ENCODE measurements around the gene KIF6.
"Not testable (repeated sequence)": the region's sequence is repeated elsewhere in the genome, so short reads cannot be mapped to it uniquely, and the experiment has no call there.

Gene KIF6

GRCh38 chr6:39479819-39480218, 245.4 kb downstream of the KIF6 start:
- H3K36me3 Mint-ChIP-seq (ENCODE audit: low read depth); H3K27ac Mint-ChIP-seq; H3K4me3 Mint-ChIP-seq; H3K9me3 Mint-ChIP-seq; H3K4me1 Mint-ChIP-seq (ENCODE audit: low read depth): not testable (repeated sequence)
- H3K27me3 Mint-ChIP-seq (ENCODE audit: low read depth): peaks cover 26% of the 10 kb centered on the region

- Mint-ChIP-seq H3K4me3 (no peak overlapping the region), H3K36me3 (ENCODE audit: low read depth) (no peaks in the 10 kb centered on the region), H3K27ac (no peak overlapping the region), H3K27me3 (ENCODE audit: low read depth) (peaks cover 19% of the 10 kb centered on the region), H3K9me3 (peaks cover 4% of the 10 kb centered on the region), H3K4me1 (ENCODE audit: low read depth) (peaks cover 12% of the 10 kb centered on the region)
Observed at GRCh38 chr6:39476670-39477069, 248.5 kb downstream of the KIF6 start.

GRCh38 chr6:39476151-39476550, 249.1 kb downstream of the KIF6 start:
- Mint-ChIP-seq H3K9me3 (peaks cover 4% of the 10 kb centered on the region), H3K4me1 (ENCODE audit: low read depth) (peaks cover 12% of the 10 kb centered on the region), H3K27me3 (ENCODE audit: low read depth) (peaks cover 15% of the 10 kb centered on the region), H3K27ac (no peak overlapping the region), H3K4me3 (no peak overlapping the region), H3K36me3 (ENCODE audit: low read depth) (no peaks in the 10 kb centered on the region)

GRCh38 chr6:39471954-39472659, 253.1 kb downstream of the KIF6 start:
- Mint-ChIP-seq H3K4me1 (ENCODE audit: low read depth) (peaks cover 11% of the 10 kb centered on the region), H3K27me3 (ENCODE audit: low read depth) (peaks cover 8% of the 10 kb centered on the region), H3K36me3 (ENCODE audit: low read depth) (no peaks in the 10 kb centered on the region), H3K27ac (peak overlapping the region; percentile 62), H3K9me3 (peaks cover 4% of the 10 kb centered on the region), H3K4me3 (peak overlapping the region; percentile 49)

GRCh38 chr6:39470506-39470905, 254.7 kb downstream of the KIF6 start:
- H3K36me3 Mint-ChIP-seq (ENCODE audit: low read depth): no peaks in the 10 kb centered on the region
- H3K27me3 Mint-ChIP-seq (ENCODE audit: low read depth): peaks cover 8% of the 10 kb centered on the region
- H3K9me3 Mint-ChIP-seq: no peaks in the 10 kb centered on the region
- no peak overlapping the region for H3K27ac Mint-ChIP-seq
- peaks cover 11% of the 10 kb centered on the region for H3K4me1 Mint-ChIP-seq (ENCODE audit: low read depth)
- no peak overlapping the region for H3K4me3 Mint-ChIP-seq

GRCh38 chr6:39468385-39468784, 256.8 kb downstream of the KIF6 start:
- Mint-ChIP-seq H3K9me3 (no peaks in the 10 kb centered on the region), H3K36me3 (ENCODE audit: low read depth) (no peaks in the 10 kb centered on the region), H3K4me1 (ENCODE audit: low read depth) (peaks cover 8% of the 10 kb centered on the region), H3K4me3 (no peak overlapping the region), H3K27ac (no peak overlapping the region), H3K27me3 (ENCODE audit: low read depth) (peaks cover 11% of the 10 kb centered on the region)

GRCh38 chr6:39466631-39467030, 258.6 kb downstream of the KIF6 start:
- H3K4me1 Mint-ChIP-seq (ENCODE audit: low read depth): no peaks in the 10 kb centered on the region
- H3K36me3 Mint-ChIP-seq (ENCODE audit: low read depth): no peaks in the 10 kb centered on the region
- H3K27me3 Mint-ChIP-seq (ENCODE audit: low read depth): peaks cover 11% of the 10 kb centered on the region
- H3K9me3 Mint-ChIP-seq: no peaks in the 10 kb centered on the region
- H3K27ac Mint-ChIP-seq: no peak overlapping the region
- no peak overlapping the region for H3K4me3 Mint-ChIP-seq

- Mint-ChIP-seq H3K27ac (no peak overlapping the region), H3K4me1 (ENCODE audit: low read depth) (no peaks in the 10 kb centered on the region), H3K36me3 (ENCODE audit: low read depth) (no peaks in the 10 kb centered on the region), H3K9me3 (no peaks in the 10 kb centered on the region), H3K4me3 (no peak overlapping the region), H3K27me3 (ENCODE audit: low read depth) (peaks cover 11% of the 10 kb centered on the region)
Observed at GRCh38 chr6:39465539-39465938, 259.7 kb downstream of the KIF6 start.

GRCh38 chr6:39464067-39464466, 261.1 kb downstream of the KIF6 start:
- H3K9me3 Mint-ChIP-seq: no peaks in the 10 kb centered on the region
- H3K27ac Mint-ChIP-seq: no peak overlapping the region
- no peaks in the 10 kb centered on the region for H3K4me1 Mint-ChIP-seq (ENCODE audit: low read depth)
- peaks cover 11% of the 10 kb centered on the region for H3K27me3 Mint-ChIP-seq (ENCODE audit: low read depth)
- H3K4me3 Mint-ChIP-seq: no peak overlapping the region
- H3K36me3 Mint-ChIP-seq (ENCODE audit: low read depth): no peaks in the 10 kb centered on the region

GRCh38 chr6:39453956-39454524, 271.2 kb downstream of the KIF6 start:
- Mint-ChIP-seq H3K9me3 (peaks cover 6% of the 10 kb centered on the region), H3K4me3 (no peak overlapping the region), H3K27me3 (ENCODE audit: low read depth) (no peaks in the 10 kb centered on the region), H3K27ac (no peak overlapping the region), H3K36me3 (ENCODE audit: low read depth) (no peaks in the 10 kb centered on the region), H3K4me1 (ENCODE audit: low read depth) (no peaks in the 10 kb centered on the region)

GRCh38 chr6:39453241-39453640, 272.0 kb downstream of the KIF6 start:
- H3K9me3 Mint-ChIP-seq: peaks cover 6% of the 10 kb centered on the region
- no peaks in the 10 kb centered on the region for H3K27me3 Mint-ChIP-seq (ENCODE audit: low read depth)
- no peaks in the 10 kb centered on the region for H3K36me3 Mint-ChIP-seq (ENCODE audit: low read depth)
- H3K4me1 Mint-ChIP-seq (ENCODE audit: low read depth): no peaks in the 10 kb centered on the region
- no peak overlapping the region for H3K4me3 Mint-ChIP-seq
- no peak overlapping the region for H3K27ac Mint-ChIP-seq

GRCh38 chr6:39452306-39453145, 272.7 kb downstream of the KIF6 start:
- Mint-ChIP-seq H3K4me1 (ENCODE audit: low read depth) (no peaks in the 10 kb centered on the region), H3K27ac (no peak overlapping the region), H3K4me3 (no peak overlapping the region), H3K9me3 (peaks cover 6% of the 10 kb centered on the region), H3K36me3 (ENCODE audit: low read depth) (no peaks in the 10 kb centered on the region), H3K27me3 (ENCODE audit: low read depth) (no peaks in the 10 kb centered on the region)

- Mint-ChIP-seq H3K9me3 (peaks cover 6% of the 10 kb centered on the region), H3K4me3 (no peak overlapping the region), H3K27ac (no peak overlapping the region), H3K36me3 (ENCODE audit: low read depth) (no peaks in the 10 kb centered on the region), H3K27me3 (ENCODE audit: low read depth) (no peaks in the 10 kb centered on the region), H3K4me1 (ENCODE audit: low read depth) (no peaks in the 10 kb centered on the region)
Observed at GRCh38 chr6:39451831-39452230, 273.4 kb downstream of the KIF6 start.

- Mint-ChIP-seq H3K27me3 (ENCODE audit: low read depth) (no peaks in the 10 kb centered on the region), H3K27ac (no peak overlapping the region), H3K9me3 (peaks cover 2% of the 10 kb centered on the region), H3K36me3 (ENCODE audit: low read depth) (no peaks in the 10 kb centered on the region), H3K4me1 (ENCODE audit: low read depth) (no peaks in the 10 kb centered on the region), H3K4me3 (no peak overlapping the region)
Observed at GRCh38 chr6:39449022-39449421, 276.2 kb downstream of the KIF6 start.

- Mint-ChIP-seq H3K27me3 (ENCODE audit: low read depth) (no peaks in the 10 kb centered on the region), H3K36me3 (ENCODE audit: low read depth) (no peaks in the 10 kb centered on the region), H3K4me3 (no peak overlapping the region), H3K9me3 (no peaks in the 10 kb centered on the region), H3K4me1 (ENCODE audit: low read depth) (no peaks in the 10 kb centered on the region), H3K27ac (no peak overlapping the region)
Observed at GRCh38 chr6:39446909-39447308, 278.3 kb downstream of the KIF6 start.
